COLO829 (cell line): ENCODE results near the gene PSMC3IP.
"Not testable (repeated sequence)": the region's sequence is repeated elsewhere in the genome, so short reads cannot be mapped to it uniquely, and the experiment has no call there.

Experiments
- DNase-seq: peaks from one replicate; pipeline ENCODE4 v3.0.0; 2012; ENCODE audit warnings: low spot score

PSMC3IP gene, protein sequence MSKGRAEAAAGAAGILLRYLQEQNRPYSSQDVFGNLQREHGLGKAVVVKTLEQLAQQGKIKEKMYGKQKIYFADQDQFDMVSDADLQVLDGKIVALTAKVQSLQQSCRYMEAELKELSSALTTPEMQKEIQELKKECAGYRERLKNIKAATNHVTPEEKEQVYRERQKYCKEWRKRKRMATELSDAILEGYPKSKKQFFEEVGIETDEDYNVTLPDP

DNA sequence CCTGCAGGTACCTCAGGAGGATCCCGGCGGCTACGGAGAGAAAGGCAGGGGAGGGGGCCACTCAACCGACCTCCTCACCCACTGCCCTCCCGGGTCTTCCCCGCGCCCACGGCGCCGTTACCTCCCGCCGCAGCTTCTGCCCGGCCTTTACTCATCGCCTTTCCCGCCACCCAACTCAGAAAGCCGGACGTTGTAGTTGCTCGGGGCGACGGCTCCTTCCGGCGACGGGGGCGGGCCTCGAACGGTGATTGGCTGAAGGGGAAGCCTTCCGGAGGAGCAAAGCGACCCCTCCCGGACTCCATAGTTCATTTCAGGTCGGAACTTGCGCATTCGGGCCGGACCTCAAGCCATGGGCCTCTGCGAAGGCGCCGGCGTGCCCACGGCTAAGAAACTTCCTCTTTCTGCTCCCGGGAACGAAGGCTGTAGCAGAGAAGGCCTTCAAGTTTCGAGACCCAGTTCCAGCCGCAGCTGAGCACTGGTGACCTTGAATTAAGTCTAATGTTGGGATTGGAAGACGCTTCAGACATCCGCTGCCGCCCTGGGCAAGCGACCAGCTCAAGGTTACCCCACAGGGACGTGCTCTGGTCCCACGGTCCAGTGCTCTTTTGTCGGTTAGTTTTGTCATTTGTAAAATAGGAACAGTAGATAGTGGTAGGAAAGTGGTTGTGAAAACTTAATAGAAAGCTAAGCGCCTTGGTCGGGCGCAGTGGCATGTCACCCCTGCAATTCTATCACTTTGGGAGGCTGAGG, at the start of gene PSMC3IP:
TSS of gene PSMC3IP (minus strand) at position 198 of the 750 bp plus-strand sequence. CDS start at position 155, 43 bp downstream.
- DNase-seq = peak; percentile 96

- DNase-seq = no peak
These were observed 46.4 kb upstream of the PSMC3IP start for GRCh38 chr17:42623732-42624596.

DNA sequence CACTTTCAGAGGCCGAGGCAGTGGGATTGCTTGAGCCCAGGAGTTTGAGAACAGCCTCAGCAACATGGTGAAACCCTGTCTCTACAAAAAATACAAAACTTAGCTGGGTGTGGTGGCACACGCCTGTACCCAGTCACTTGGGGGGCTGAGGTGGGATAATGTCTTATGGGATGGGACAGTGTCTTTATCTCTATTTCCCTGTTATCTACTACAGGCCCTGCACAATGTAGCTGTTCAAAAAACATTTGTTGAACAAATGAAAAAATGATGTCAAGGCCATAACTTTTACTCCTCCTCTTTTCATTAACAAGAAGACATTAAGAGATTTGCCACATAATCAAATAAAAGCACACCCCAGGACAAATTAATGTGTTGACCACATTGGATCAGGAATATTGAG, 45.7 kb upstream of the PSMC3IP start:
- DNase-seq = no peak

DNA sequence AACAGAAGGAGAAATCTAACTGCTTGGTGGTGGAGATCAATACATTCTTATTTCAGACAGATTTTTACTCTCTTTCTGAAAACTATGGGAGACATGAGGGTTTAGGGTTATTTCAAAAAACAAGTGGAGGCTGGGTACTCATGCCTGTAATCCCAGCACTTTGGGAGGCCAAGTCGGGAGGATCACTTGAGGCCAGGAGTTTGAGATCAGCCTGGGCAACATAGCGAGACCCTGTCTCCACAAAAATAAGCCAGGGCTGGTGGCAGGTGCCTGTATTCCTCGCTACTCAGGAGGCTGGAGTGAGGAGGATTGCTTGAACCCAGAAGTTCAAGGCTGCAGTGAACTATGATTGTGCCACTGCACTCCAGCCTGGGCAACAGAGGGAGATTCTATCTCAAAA, 44.5 kb upstream of the PSMC3IP start:
- DNase-seq = not testable (repeated sequence)

GRCh38 chr17:42618442-42619150, 41.1 kb upstream of the PSMC3IP start:
- DNase-seq = no peak

- no peak for DNase-seq
These were observed 40.5 kb upstream of the PSMC3IP start for GRCh38 chr17:42617956-42618431.

- no peak for DNase-seq
These were observed 36.3 kb upstream of the PSMC3IP start for GRCh38 chr17:42613699-42614295.

DNA sequence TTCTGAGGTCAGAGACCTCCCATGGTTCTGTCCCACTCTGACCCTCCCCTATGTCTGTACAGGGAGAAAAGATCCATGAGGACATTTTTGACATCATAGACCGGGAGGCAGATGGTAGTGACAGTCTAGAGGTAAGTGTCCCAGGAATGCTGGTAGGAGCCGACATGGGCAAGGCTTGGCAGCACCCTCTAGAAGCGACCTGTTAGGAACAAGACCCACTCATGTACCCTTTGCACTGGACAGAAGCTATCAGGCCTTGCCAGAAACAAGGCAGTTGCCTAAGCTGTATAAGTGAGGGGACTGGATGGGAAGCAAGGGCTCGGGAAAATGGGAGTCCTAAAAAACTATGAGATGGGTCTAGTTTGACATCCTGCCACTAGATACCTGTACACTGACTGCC, 34.5 kb upstream of the PSMC3IP start:
- DNase-seq = no peak

GRCh38 chr17:42609814-42610801, 32.6 kb upstream of the PSMC3IP start:
- DNase-seq = not testable (repeated sequence)

GRCh38 chr17:42609182-42609813, 31.8 kb upstream of the PSMC3IP start, which contains the start of the genes RETREG3 and TUBG1:
TSS of gene RETREG3 (minus strand) at chr17:42609374. CDS start at chr17:42609324, 50 bp downstream.
TSS of gene TUBG1 (plus strand) at chr17:42609683. CDS start at chr17:42609738, 55 bp downstream.
- peak; percentile 100 for DNase-seq

GRCh38 chr17:42608305-42609181, 31.0 kb upstream of the PSMC3IP start:
- DNase-seq = no peak

- DNase-seq = no peak
These were observed 30.2 kb upstream of the PSMC3IP start for GRCh38 chr17:42607769-42608168.

GRCh38 chr17:42603318-42603717, 25.8 kb upstream of the PSMC3IP start:
- DNase-seq = no peak

- no peak for DNase-seq
These were observed 21.4 kb upstream of the PSMC3IP start for GRCh38 chr17:42598905-42599304.

- no peak for DNase-seq
These were observed 18.9 kb upstream of the PSMC3IP start for GRCh38 chr17:42596386-42596785.

DNA sequence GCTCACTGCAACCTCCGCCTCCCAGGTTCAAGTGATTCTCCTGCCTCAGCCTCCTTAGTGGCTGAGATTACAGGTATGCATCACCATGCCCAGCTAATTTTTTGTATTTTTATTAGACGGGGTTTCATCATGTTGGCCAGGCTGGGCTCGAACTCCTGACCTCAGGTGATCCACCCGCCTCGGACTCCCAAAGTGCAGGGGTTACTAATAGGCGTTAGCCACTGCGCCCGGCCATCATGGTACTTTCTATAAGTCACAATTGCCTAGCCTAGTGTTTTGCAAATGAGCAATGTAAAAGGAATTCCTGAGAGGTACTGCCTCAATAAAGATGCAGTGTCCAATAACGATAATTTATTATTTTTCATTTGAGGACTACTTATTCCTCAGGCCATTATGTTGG, 13.9 kb upstream of the PSMC3IP start:
- DNase-seq = no peak

DNA sequence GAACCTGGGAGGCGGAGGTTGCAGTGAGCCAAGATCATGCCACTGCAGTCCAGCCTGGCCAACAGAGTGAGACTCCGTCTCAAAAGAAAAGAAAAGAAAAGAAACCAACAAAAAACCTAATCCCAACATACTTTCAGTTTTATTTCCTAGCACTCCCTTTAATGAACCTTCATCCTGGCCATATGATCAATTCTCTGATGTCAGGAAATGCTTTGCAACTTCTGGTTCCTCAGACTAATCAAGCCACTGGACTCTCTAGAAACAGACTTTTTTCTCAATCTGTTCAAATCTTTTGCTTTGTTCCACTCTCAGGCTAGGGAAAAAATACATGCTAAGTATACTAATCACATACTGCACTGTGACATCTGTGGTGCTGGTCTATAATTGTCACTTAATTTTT, 13.4 kb upstream of the PSMC3IP start:
- DNase-seq = no peak

DNA sequence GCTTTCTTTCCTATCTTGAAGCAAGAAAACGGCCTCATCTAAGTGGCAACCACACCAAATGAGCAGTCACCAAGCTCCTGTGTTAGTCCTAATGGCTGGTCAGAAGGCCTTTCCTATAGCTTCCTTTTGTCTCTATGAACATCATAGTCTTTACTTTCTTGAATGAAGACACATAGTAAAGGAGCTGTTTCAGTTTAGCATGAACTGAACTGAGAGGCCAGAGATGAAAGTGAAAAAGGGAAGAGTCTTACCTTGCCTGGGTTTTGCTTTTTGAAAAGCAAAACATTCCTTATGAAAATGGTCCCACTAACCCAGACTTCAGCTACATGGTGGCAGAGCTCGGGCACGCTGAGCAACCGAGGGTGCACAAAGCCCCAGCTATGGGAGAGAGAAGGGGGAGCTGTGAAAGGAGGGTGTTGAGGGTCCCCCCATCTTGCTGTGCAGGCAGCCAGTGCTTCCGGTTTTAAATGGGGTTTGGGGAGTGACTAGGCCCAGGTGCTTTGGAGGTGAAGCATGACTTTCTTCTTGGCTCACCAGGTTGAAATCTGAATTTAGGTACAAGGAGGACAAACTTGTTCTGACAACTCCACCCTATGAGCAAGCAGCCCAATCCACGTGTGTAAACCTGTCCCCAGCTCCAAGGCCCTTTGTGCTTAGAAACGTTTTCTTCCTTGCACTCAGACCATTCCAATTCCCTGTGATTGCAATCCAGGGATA, 9.1 kb upstream of the PSMC3IP start:
- no peak for DNase-seq
